ENCODE data around the gene CLCN6.

DNA sequence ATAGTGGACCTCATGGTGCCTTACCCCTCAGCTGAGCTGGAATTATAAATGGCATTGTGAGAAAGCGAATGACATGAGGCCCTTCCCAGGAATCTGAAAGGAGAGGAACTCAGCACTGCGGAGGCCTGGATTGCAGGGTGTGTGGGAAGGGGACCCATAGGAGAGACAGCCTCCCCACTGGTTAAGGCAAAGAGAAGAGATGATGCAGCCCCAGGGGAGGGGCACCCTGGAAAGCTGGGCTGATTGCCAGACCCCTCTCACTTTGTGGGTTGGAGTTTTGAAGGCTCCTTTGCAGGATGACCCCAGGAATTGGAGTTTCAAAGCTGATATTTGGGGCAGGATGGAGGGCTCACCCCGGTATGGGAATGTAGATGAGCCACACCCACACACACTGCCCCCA, 50.7 kb downstream of the CLCN6 start:
- TF ChIP-seq, protein P1, sequence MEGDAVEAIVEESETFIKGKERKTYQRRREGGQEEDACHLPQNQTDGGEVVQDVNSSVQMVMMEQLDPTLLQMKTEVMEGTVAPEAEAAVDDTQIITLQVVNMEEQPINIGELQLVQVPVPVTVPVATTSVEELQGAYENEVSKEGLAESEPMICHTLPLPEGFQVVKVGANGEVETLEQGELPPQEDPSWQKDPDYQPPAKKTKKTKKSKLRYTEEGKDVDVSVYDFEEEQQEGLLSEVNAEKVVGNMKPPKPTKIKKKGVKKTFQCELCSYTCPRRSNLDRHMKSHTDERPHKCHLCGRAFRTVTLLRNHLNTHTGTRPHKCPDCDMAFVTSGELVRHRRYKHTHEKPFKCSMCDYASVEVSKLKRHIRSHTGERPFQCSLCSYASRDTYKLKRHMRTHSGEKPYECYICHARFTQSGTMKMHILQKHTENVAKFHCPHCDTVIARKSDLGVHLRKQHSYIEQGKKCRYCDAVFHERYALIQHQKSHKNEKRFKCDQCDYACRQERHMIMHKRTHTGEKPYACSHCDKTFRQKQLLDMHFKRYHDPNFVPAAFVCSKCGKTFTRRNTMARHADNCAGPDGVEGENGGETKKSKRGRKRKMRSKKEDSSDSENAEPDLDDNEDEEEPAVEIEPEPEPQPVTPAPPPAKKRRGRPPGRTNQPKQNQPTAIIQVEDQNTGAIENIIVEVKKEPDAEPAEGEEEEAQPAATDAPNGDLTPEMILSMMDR (IDR thresholded peaks at IDR 0.05) = no peak
- no peak for TF ChIP-seq POLR2A (IDR thresholded peaks at IDR 0.05)
- no peak for TF ChIP-seq POLR2AphosphoS5 (IDR thresholded peaks at IDR 0.05)
